ENCODE measurements around the gene TDRD7. TPM values are rescaled to one million over a fixed set of nuclear protein-coding genes. Genes with fewer than 3 reads are reported as not detected.

The TDRD7 gene
- total RNA-seq, 3 donors from 2014 or later, result 9.8 to 15.1 (median 14.8) TPM

DNA sequence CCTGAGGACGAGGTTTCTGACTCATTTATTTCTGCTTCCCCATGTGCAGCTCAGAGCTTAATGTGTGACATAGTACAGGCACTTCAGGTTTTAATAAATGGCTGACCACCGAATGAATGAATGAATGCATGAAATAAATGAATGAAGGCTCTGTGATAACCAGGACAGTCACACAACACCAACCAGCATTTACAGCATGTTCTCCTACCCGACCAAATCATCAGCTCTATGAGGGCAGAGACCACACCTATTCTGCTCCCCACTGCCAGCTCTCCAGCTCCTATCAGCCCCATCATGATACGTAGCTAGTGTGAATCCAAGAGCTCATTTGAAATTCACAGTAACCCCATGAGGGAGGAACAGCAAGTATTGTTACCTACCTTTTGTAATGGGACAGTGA is 94.4 kb downstream of the TDRD7 start:
- Histone ChIP-seq H3K9me3 (no peaks in the 10 kb centered on the region), H3K27ac (no peak overlapping the region), H3K27me3 (no peaks in the 10 kb centered on the region), H3K36me3 (no peaks in the 10 kb centered on the region), H3K4me3 (no peak overlapping the region), H3K4me1 (no peaks in the 10 kb centered on the region)
- TF ChIP-seq POLR2AphosphoS5 (IDR thresholded peaks at IDR 0.05) (no peak), POLR2A (IDR thresholded peaks at IDR 0.05) (no peak)
- TF ChIP-seq, protein P1, sequence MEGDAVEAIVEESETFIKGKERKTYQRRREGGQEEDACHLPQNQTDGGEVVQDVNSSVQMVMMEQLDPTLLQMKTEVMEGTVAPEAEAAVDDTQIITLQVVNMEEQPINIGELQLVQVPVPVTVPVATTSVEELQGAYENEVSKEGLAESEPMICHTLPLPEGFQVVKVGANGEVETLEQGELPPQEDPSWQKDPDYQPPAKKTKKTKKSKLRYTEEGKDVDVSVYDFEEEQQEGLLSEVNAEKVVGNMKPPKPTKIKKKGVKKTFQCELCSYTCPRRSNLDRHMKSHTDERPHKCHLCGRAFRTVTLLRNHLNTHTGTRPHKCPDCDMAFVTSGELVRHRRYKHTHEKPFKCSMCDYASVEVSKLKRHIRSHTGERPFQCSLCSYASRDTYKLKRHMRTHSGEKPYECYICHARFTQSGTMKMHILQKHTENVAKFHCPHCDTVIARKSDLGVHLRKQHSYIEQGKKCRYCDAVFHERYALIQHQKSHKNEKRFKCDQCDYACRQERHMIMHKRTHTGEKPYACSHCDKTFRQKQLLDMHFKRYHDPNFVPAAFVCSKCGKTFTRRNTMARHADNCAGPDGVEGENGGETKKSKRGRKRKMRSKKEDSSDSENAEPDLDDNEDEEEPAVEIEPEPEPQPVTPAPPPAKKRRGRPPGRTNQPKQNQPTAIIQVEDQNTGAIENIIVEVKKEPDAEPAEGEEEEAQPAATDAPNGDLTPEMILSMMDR (IDR thresholded peaks at IDR 0.05), result no peak
- no peak for DNase-seq (ENCODE audit: low spot score in 2 of 2)
- intact Hi-C loops (cut with DNase I; ENCODE audit: low total_unique reads), result no loop called here

DNA sequence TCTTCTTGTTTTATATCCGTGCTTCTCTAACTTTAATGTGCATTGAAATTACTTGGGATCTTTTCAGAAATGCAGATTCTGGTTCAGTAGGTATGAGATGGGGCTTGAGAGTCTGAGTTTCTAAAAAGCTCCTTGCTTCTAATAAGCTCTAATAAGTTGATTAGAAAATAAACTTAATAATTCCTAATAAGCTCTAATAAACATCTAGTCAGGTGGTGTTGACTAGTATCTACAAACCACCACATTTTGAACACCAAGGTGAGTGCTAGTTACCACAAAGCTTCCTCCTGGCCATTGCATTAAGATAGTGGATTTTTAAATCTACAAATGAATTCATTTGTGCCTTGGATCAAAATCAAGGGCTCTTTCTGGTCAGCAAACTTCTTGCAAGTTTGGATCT is 94.9 kb downstream of the TDRD7 start:
- Histone ChIP-seq H3K36me3 (no peaks in the 10 kb centered on the region), H3K4me3 (no peak overlapping the region), H3K27me3 (no peaks in the 10 kb centered on the region), H3K4me1 (no peaks in the 10 kb centered on the region), H3K27ac (no peak overlapping the region), H3K9me3 (no peaks in the 10 kb centered on the region)
- TF ChIP-seq POLR2AphosphoS5 (IDR thresholded peaks at IDR 0.05), result no peak
- no peak for TF ChIP-seq POLR2A (IDR thresholded peaks at IDR 0.05)
- TF ChIP-seq, protein P1 (IDR thresholded peaks at IDR 0.05), result no peak
- intact Hi-C loops (cut with DNase I; ENCODE audit: low total_unique reads), result no loop called here
- DNase-seq (ENCODE audit: low spot score in 2 of 2), result no peak

DNA sequence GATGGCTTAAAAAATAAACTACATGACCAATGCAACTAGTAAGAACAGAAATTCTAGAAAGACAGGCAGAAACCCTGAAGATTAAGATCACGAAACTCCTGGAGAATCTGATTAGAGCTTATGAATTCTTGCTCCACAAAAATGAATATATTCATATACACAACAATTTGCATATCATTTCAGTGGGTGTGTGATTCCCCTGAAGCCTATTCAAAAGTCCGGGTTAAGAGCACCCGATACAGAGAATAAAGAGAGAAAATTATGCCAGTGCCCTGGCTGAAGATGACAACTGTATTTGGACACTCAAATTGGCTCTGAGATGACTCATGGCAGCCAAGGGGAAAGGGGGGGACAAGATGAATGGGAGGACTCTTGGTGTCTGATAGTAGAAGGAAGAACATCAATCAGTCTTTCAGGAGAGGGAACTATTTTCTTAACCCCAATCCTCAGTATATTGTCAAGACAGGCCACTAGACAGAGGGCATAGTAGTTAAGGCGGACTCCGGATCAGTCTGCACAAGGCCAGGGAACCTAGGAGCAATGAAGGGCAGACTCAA is 95.6 kb downstream of the TDRD7 start:
- intact Hi-C loops (cut with DNase I; ENCODE audit: low total_unique reads), result no loop called here
- Histone ChIP-seq H3K9me3 (no peaks in the 10 kb centered on the region), H3K36me3 (no peaks in the 10 kb centered on the region), H3K27ac (no peak overlapping the region), H3K4me1 (no peaks in the 10 kb centered on the region), H3K27me3 (no peaks in the 10 kb centered on the region), H3K4me3 (no peak overlapping the region)
- no peak for DNase-seq (ENCODE audit: low spot score in 2 of 2)
- TF ChIP-seq POLR2A (IDR thresholded peaks at IDR 0.05) (no peak), POLR2AphosphoS5 (IDR thresholded peaks at IDR 0.05) (no peak)
- TF ChIP-seq, protein P1 (IDR thresholded peaks at IDR 0.05), result no peak

DNA sequence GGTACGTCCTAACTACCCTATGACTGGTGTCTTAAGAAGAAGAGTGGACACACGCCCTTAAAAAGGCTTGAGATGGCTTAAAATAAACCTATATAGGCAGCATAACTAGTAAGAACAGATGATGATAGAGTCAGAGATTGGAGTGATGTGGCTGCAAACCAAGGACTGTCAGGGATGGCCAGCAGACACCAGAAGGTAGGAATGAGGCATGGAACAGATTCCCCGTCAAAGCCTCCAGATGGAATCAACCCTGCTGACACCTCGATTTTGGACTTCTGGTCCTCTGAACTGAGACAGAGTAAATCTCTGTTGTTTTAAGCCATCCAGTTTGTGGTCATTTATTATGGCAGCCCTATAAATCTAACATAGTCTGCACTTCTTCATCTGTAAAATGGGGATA is 97.0 kb downstream of the TDRD7 start:
- intact Hi-C loops (cut with DNase I; ENCODE audit: low total_unique reads), result no loop called here
- H3K27ac ChIP-seq, result no peak overlapping the region
- DNase-seq (ENCODE audit: low spot score in 2 of 2), result no peak

More for the DNA sequence above, 97.0 kb downstream of the TDRD7 start:
- no peaks in the 10 kb centered on the region for H3K9me3 ChIP-seq
- H3K27me3 ChIP-seq, result no peaks in the 10 kb centered on the region
- H3K4me1 ChIP-seq, result no peaks in the 10 kb centered on the region
- no peak overlapping the region for H3K4me3 ChIP-seq
- H3K36me3 ChIP-seq, result no peaks in the 10 kb centered on the region
- no peak for TF ChIP-seq POLR2AphosphoS5 (IDR thresholded peaks at IDR 0.05)
- TF ChIP-seq, protein P1 (IDR thresholded peaks at IDR 0.05), result no peak
- no peak for TF ChIP-seq POLR2A (IDR thresholded peaks at IDR 0.05)

Measured in breast epithelium (tissue), 4 donors.